DND-41 (cell line): ENCODE results near the gene OIP5.

Experiments
- EZH2 ChIP-seq: IDR thresholded peaks from 3 replicates; pipeline ENCODE4 v1.6.1; 2012; ENCODE audit warnings: borderline replicate concordance, low read depth, mild to moderate bottlenecking, moderate library complexity, low read length, inconsistent platforms; ENCODE audit not compliant: severe bottlenecking
- TF ChIP-seq, protein P1 (sequence below): IDR thresholded peaks from 2 replicates; pipeline ENCODE4 v1.5.1; 2012; ENCODE audit warnings: borderline replicate concordance, low read length, moderate library complexity, mild to moderate bottlenecking; ENCODE audit not compliant: poor library complexity, severe bottlenecking; ENCODE audit errors: extremely low read depth

DNA sequence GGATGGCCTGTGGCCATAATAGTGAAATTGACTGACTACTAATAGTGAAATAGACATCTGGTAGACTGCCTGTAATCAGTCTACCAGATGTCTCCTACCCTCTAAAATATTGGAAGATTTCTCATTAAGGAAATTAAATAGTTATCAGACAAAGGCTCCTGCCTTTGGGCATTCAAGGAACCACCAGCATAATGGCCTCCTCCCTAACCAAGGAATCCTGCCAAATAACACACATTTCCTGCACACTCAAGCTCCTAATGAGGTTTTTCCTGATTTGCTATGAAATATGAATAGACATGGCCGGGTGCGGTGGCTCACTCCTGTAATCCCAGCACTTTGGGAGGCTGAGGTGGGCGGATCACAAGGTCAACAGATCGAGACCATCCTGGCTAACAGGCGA lies 14.8 kb upstream of the OIP5 start:
- TF ChIP-seq, protein P1, sequence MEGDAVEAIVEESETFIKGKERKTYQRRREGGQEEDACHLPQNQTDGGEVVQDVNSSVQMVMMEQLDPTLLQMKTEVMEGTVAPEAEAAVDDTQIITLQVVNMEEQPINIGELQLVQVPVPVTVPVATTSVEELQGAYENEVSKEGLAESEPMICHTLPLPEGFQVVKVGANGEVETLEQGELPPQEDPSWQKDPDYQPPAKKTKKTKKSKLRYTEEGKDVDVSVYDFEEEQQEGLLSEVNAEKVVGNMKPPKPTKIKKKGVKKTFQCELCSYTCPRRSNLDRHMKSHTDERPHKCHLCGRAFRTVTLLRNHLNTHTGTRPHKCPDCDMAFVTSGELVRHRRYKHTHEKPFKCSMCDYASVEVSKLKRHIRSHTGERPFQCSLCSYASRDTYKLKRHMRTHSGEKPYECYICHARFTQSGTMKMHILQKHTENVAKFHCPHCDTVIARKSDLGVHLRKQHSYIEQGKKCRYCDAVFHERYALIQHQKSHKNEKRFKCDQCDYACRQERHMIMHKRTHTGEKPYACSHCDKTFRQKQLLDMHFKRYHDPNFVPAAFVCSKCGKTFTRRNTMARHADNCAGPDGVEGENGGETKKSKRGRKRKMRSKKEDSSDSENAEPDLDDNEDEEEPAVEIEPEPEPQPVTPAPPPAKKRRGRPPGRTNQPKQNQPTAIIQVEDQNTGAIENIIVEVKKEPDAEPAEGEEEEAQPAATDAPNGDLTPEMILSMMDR, result no peak
- no peak for TF ChIP-seq EZH2
